GM19043 (cell line): Measurements from ENCODE around the gene MAPK13.
"Not testable (repeated sequence)": the region's sequence is repeated elsewhere in the genome, so short reads cannot be mapped to it uniquely, and the experiment has no call there.

Experiments used
- ATAC-seq: cut with Tn5 transposase; IDR thresholded peaks from one replicate; pipeline ENCODE4 v1.9.1; 2021; ENCODE audit warnings: low read depth; ENCODE audit not compliant: unreplicated experiment

MAPK13 gene

GRCh38 chr6:36126553-36127458, 3.5 kb upstream of the MAPK13 start:
- no peak for ATAC-seq

DNA sequence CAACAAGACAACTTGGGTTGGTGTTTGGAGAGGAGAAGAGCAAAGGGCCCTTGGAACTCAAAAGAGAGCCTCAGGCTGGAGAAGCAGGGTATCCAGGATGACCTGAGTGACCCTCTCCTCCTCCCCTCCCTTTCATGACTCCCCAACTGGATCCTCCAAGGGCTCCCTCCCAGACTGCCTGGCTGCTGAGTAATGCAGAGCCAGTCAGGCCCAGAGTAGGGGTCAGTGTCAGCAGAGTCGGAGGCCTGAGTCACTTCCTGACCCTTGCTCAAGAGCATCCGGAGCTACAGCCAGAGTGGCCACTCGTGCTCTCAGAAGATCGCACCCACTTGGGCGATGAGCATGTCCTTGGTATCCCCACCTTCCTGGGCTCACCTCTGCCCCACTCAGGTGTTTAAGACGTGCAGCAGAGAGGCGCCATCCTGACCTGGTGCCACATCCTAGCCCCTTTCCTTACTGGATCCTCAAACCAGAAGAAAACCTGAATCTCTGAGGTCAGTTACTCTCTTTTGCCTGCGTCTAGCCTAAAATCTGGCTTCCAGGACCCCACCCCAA, 2.8 kb upstream of the MAPK13 start:
- no peak for ATAC-seq

- ATAC-seq: no peak
These were observed 2.2 kb upstream of the MAPK13 start for GRCh38 chr6:36128073-36128472.

- no peak for ATAC-seq
These were observed 1.5 kb upstream of the MAPK13 start for GRCh38 chr6:36128793-36129192.

- not testable (repeated sequence) for ATAC-seq
These were observed 979 bp upstream of the MAPK13 start for GRCh38 chr6:36129334-36129733.

GRCh38 chr6:36130667-36131510, 576 bp downstream of the MAPK13 start:
- peak; percentile 25 for ATAC-seq

DNA sequence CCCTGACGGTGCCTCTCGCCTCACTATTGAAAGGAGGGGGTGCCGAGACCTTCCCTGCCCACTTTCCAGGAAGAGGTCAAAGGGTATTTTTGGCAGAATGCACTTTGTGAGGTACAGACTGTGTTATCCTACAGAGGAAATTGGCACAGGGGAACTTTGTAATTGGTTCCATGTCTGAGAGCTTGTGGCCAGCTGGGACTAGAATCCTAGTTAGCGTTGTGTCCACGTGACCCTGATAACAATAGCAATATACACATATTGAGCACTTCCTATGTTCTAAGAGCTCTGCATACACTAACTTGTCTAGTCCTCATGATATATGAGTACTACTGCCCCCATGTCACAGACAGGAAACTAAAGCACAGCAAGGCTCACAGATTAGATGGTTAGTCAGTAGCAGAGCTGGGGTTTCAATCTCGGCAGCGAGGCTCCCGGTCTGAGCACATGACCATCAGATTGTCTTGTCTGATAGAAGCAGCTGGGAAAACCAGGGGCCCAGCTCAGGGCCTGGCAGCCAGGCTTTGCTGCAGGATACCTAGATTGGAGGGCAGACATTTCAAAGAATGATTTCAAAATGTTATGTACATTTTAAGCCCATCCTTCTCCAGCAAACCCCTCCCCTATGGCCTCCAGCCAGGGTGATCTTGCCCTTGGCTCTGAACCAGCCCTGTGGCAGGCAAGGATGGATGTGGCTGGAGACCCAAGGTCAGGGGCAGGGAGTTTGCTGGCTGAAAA, 1.4 kb downstream of the MAPK13 start:
- peak; percentile 91 for ATAC-seq

DNA sequence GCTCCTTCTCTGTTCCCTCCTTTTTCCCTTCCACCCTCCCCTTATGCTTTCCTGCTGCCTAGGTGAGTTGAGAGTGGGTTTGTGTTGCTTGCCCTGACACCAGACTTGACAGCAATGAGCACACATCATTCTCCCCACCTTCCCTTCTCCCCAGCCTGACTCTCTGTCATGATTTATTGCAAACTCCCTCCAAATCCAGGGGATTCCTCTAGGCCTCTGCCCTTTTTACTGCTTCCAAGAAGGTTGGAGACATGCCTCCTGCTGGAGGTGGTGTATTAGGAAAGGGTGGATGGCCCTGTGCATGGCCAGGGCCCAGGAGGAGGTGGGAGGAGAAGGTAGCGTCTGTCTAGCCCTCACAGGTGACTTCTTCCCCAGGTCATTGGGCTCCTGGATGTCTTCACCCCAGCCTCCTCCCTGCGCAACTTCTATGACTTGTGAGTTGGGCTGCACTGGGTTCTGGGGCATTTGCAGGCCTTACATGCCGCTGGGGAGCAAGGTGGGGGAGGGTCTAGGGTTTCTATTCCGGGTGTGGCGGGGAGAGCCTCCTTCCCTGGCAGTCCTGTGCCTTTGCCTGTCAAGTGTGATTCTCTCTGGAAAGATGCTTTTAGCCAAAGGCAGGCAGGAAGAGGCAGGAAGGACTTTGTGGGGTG, 2.1 kb downstream of the MAPK13 start:
- no peak for ATAC-seq

DNA sequence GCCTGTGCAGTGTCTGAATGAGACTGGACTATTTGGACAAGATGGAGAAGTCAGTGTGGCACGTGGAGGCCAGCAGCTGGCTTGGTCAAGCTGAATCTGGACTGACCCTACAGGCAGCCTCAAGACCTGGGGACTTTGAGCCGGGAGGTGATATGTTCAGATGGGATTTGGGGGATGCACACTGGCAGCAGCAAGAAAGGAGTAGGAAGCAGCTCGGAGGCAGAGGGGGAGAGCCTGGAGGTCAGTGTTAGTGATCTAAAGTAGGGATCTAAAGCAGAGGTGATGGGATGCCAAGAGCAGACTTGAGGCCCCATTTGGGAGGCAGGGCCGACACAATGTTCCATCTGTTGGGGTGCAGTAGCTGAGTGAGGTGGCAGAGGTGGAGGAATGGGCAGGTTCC, 2.8 kb downstream of the MAPK13 start:
- no peak for ATAC-seq

- ATAC-seq: no peak
These were observed 3.6 kb downstream of the MAPK13 start for GRCh38 chr6:36133912-36134311.

DNA sequence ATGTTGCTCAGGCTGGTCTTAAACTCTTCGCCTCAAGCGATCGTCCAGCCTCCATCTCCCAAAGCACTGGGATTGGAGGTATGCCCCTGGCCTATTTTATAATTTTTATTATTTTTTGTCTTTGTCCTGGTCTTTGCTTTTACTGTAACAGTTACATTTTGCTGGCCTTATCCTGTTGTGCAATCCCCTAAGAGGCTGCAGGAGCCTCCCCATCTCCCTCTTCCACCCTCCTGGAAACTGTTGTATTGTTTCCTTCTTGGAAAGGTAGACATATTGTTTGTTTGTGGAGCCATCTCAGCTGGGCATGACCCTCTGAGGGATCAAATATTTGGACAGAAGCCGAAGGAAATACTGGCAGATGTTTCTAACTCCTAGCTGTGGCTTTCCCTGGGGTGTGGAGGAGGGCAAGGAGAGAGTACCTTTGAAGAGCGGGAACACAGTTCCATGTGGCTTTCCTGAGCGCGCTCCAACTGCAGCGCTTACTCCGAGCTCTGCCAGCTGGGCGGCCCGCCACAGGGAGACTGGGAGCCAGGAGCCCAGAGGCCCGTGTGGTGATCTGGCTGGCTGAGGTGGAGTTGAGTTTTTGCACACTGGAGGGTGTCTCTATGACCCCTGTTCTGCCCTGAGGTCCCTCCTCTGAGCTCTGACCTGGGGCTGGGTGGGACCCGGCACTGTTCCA, 4.9 kb downstream of the MAPK13 start:
- no peak for ATAC-seq

GRCh38 chr6:36136034-36136433, 5.7 kb downstream of the MAPK13 start:
- ATAC-seq: no peak

- ATAC-seq: no peak
These were observed 6.2 kb downstream of the MAPK13 start for GRCh38 chr6:36136551-36136950.

DNA sequence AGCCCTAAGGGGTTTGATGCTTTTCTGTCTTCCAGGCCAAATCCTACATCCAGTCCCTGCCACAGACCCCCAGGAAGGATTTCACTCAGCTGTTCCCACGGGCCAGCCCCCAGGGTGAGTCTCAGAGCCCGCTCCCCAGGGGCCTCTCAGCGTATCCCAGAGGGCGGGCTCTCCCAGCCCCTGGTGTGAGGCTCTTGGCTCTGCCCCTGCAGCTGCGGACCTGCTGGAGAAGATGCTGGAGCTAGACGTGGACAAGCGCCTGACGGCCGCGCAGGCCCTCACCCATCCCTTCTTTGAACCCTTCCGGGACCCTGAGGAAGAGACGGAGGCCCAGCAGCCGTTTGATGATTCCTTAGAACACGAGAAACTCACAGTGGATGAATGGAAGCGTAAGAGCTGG, 8.4 kb downstream of the MAPK13 start:
- ATAC-seq: no peak

GRCh38 chr6:36139431-36139830, 9.1 kb downstream of the MAPK13 start:
- no peak for ATAC-seq

GRCh38 chr6:36139991-36140710, 9.8 kb downstream of the MAPK13 start:
- ATAC-seq: no peak

GRCh38 chr6:36141091-36141490, 10.8 kb downstream of the MAPK13 start:
- no peak for ATAC-seq

GRCh38 chr6:36141961-36142360, 11.6 kb downstream of the MAPK13 start:
- no peak for ATAC-seq
